CD8-positive, alpha-beta memory T cell (primary cell): Measurements from ENCODE around the gene DBP. TPM values are rescaled to one million over a fixed set of nuclear protein-coding genes. Genes with fewer than 3 reads are reported as not detected.

Source experiments
- CTCF ChIA-PET: fragments of 350-600 bp; sonication (Branson Sonifier 250); formaldehyde crosslinking; loops from one replicate; lab custom pipeline; 2021; ENCODE audit warnings: antibody characterized with exemption; lab: Charles Lee
- POLR2A ChIA-PET: fragments of 350-600 bp; sonication (Branson Sonifier 250); formaldehyde crosslinking; loops from one replicate; lab custom pipeline; 2021; ENCODE audit warnings: antibody characterized with exemption; lab: Charles Lee
- DNase-seq, 5 donors: peaks; one replicate each; pipeline versions ENCODE4 v3.0.0 to v3.0.0-alpha.2; 2020 to 2022; ENCODE audit warnings: mixed read lengths in 1 of 5
- H3K27ac ChIP-seq: one replicate; pipeline ENCODE4 v1.7.0; 2013; ENCODE audit warnings: low read depth, mild to moderate bottlenecking, low read length, moderate library complexity
- H3K27me3 ChIP-seq: 2 replicates; pipeline ENCODE4 v1.7.0; 2013; ENCODE audit warnings: low read length, mild to moderate bottlenecking; ENCODE audit not compliant: insufficient read depth, poor library complexity, severe bottlenecking
- H3K36me3 ChIP-seq: 2 replicates; pipeline ENCODE4 v1.7.0; 2013; ENCODE audit warnings: mild to moderate bottlenecking, low read length, moderate library complexity; ENCODE audit not compliant: insufficient read depth
- H3K4me1 ChIP-seq: 2 replicates; pipeline ENCODE4 v1.7.0; 2013; ENCODE audit warnings: mild to moderate bottlenecking, low read length, moderate library complexity; ENCODE audit not compliant: insufficient read depth
- H3K4me3 ChIP-seq: 2 replicates; pipeline ENCODE4 v1.7.0; 2013; ENCODE audit warnings: mild to moderate bottlenecking, low read length
- H3K9me3 ChIP-seq: 2 replicates; pipeline ENCODE4 v1.7.0; 2013; ENCODE audit warnings: mild to moderate bottlenecking, low read length
- H3K27ac Mint-ChIP-seq, 8 donors: one replicate each; pipeline ENCODE4 v1.8.0; 2020 to 2021; ENCODE audit warnings: mixed read lengths in 8 of 8, mild to moderate bottlenecking in 6 of 8, inconsistent platforms in 3 of 8, moderate library complexity in 3 of 8
- H3K27me3 Mint-ChIP-seq, 2 donors: one replicate each; pipeline ENCODE4 v1.8.0; 2020 to 2021; ENCODE audit warnings: mixed read lengths in 2 of 2, mild to moderate bottlenecking in 1 of 2, moderate library complexity in 1 of 2
- H3K36me3 Mint-ChIP-seq, 3 donors: one replicate each; pipeline ENCODE4 v1.8.0; 2020 to 2021; ENCODE audit warnings: mixed read lengths in 3 of 3, inconsistent platforms in 1 of 3, mild to moderate bottlenecking in 1 of 3
- H3K4me1 Mint-ChIP-seq, 3 donors: one replicate each; pipeline ENCODE4 v1.8.0; 2020 to 2021; ENCODE audit warnings: mixed read lengths in 3 of 3, inconsistent platforms in 1 of 3, mild to moderate bottlenecking in 1 of 3
- H3K4me3 Mint-ChIP-seq, 7 donors: one replicate each; pipeline ENCODE4 v1.8.0; 2020 to 2021; ENCODE audit warnings: mixed read lengths in 7 of 7, mild to moderate bottlenecking in 6 of 7, moderate library complexity in 4 of 7, inconsistent platforms in 2 of 7
- H3K9me3 Mint-ChIP-seq, 5 donors: one replicate each; pipeline ENCODE4 v1.8.0; 2020 to 2022; ENCODE audit warnings: mixed read lengths in 5 of 5, mild to moderate bottlenecking in 3 of 5, moderate library complexity in 2 of 5, inconsistent platforms in 1 of 5
- polyA plus RNA-seq: library from polyadenylated mRNA; unstranded; fragments of 300-500 nt; fragmentation: Illumina TruSeq; gene quantifications from one replicate; pipeline ENCODE4 v1.2.3, GENCODE V29; 2021
- total RNA-seq, 2 experiments: library from RNA; stranded (reverse); gene quantifications; one replicate each; pipeline ENCODE4 v1.2.3, GENCODE V29; 2021

DBP gene
- total and polyA plus RNA-seq, 3 experiments from 2014 or later: 10.9 to 84.1 (median 12.1) TPM

- Histone ChIP-seq H3K4me3 (no peak overlapping the region), H3K36me3 (no peaks in the 10 kb centered on the region), H3K4me1 (peaks cover 9% of the 10 kb centered on the region), H3K27me3 (no peaks in the 10 kb centered on the region), H3K27ac (no peak overlapping the region), H3K9me3 (no peaks in the 10 kb centered on the region)
- Mint-ChIP-seq H3K27ac (peak overlapping the region in 1 of 8 donors; percentile 29), H3K4me1 (peaks cover 5 to 8% (median 7%) of the 10 kb centered on the region in 3 donors), H3K36me3 (peaks cover 0 to 1% (median 0%) of the 10 kb centered on the region in 3 donors), H3K27me3 (peaks cover 0 to 1% of the 10 kb centered on the region in 2 donors), H3K4me3 (no peak overlapping the region), H3K9me3 (peaks cover 0 to 2% (median 0%) of the 10 kb centered on the region in 5 donors)
- no peak for DNase-seq
- POLR2A ChIA-PET: interaction anchor here (0.6 kb wide), 1 partner anchor 302 kb away, joined by 4 read pairs; no protein-coding TSS in a partner anchor
- CTCF ChIA-PET: no interaction called here
Measured at GRCh38 chr19:48671446-48671995, 34.3 kb upstream of the DBP start.

DNA sequence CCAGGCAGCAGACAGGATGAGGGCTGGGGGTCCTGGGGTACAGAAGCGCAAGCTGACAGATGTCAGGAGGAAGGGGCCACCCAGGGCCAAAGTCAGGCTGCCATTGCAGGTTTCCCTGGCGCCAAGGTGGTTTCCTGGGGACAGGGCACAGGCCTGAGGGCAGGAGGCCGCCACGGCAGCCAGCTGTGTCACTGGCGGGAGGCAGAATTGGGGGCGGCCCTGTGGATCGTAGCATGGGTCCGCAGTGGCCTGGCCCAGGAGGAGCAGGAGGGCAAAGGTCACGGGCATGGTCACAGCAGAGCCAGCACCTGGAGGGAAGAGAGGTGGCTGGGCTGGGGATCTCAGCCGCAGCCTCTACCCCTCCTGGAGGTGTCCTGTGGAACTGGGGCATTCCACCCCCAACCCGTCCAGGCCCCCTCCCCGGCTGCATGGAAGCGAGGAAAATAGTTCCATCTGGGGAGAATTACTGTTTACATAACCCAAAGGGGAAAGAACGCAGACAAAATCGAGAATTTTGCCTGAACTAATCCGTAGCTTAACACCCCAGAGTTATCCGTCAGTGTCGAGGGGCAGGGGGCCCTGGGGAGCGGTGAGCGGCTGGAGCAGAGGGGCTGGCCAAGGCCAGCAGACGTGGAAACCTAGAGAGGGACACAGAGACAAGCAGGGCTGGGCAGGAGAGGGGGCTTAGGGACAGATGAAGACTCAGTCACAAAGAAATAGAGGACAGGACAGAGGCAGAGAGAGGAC lies 33.7 kb upstream of the DBP start:
- DNase-seq: no peak
- Histone ChIP-seq H3K4me3 (no peak overlapping the region), H3K36me3 (no peaks in the 10 kb centered on the region), H3K27me3 (no peaks in the 10 kb centered on the region), H3K4me1 (peaks cover 9% of the 10 kb centered on the region), H3K9me3 (no peaks in the 10 kb centered on the region), H3K27ac (no peak overlapping the region)
- Mint-ChIP-seq H3K9me3 (peaks cover 0 to 2% (median 0%) of the 10 kb centered on the region in 5 donors), H3K27me3 (peaks cover 0 to 1% of the 10 kb centered on the region in 2 donors), H3K27ac (peak overlapping the region in 1 of 8 donors; percentile 29), H3K36me3 (peaks cover 0 to 1% (median 0%) of the 10 kb centered on the region in 3 donors), H3K4me1 (peaks cover 5 to 8% (median 7%) of the 10 kb centered on the region in 3 donors), H3K4me3 (no peak overlapping the region)
- CTCF ChIA-PET: no interaction called here
- POLR2A ChIA-PET: interaction anchor here (0.6 kb wide), 2 partner anchors 56 to 302 kb away, joined by 3 to 4 read pairs; no protein-coding TSS in a partner anchor

- no peaks in the 10 kb centered on the region for H3K27me3 ChIP-seq
Measured at GRCh38 chr19:48669903-48670668, 32.9 kb upstream of the DBP start.

DNA sequence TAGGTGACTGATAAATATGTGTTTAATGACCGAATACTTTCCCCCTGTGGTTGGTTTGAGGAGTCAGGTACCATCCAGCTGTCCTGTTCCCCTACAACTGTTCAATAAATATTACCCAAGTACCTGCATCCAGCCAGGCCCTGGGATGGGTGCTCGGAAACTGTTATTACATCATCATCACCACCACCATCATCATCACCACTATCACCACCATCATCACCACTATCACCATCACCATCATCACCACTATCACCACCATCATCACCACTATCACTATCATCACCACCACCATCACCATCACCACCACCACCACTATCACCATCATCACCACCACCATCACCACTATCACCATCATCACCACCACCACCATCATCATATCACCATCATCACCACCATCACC lies 31.6 kb upstream of the DBP start:
- Mint-ChIP-seq H3K4me3 (no peak overlapping the region), H3K4me1 (no peaks in the 10 kb centered on the region), H3K9me3 (peaks cover 0 to 2% (median 0%) of the 10 kb centered on the region in 5 donors), H3K36me3 (peaks cover 0 to 1% (median 0%) of the 10 kb centered on the region in 3 donors), H3K27me3 (no peaks in the 10 kb centered on the region), H3K27ac (peak overlapping the region in 3 of 8 donors; percentile 47 to 97 (median 91))
- DNase-seq: no peak
- no peaks in the 10 kb centered on the region for H3K4me1 ChIP-seq
- H3K36me3 ChIP-seq: no peaks in the 10 kb centered on the region
- no peaks in the 10 kb centered on the region for H3K27me3 ChIP-seq
- H3K9me3 ChIP-seq: no peaks in the 10 kb centered on the region
- H3K4me3 ChIP-seq: no peak overlapping the region
- ChIA-PET POLR2A (no interaction called here), CTCF (no interaction called here)
- no peak overlapping the region for H3K27ac ChIP-seq

More at GRCh38 chr19:48669903-48670668, 32.9 kb upstream of the DBP start:
- Histone ChIP-seq H3K4me3 (no peak overlapping the region), H3K4me1 (peaks cover 2% of the 10 kb centered on the region), H3K36me3 (no peaks in the 10 kb centered on the region), H3K27ac (no peak overlapping the region), H3K9me3 (no peaks in the 10 kb centered on the region)
- H3K4me1 Mint-ChIP-seq: peaks cover under 1 to 2% (median 2%) of the 10 kb centered on the region in 3 donors
- no peaks in the 10 kb centered on the region for H3K27me3 Mint-ChIP-seq
- H3K4me3 Mint-ChIP-seq: no peak overlapping the region
- CTCF ChIA-PET: no interaction called here
- peaks cover 0 to 1% (median 0%) of the 10 kb centered on the region in 3 donors for H3K36me3 Mint-ChIP-seq
- DNase-seq: no peak
- peak overlapping the region in 5 of 8 donors; percentile 5 to 94 (median 54) for H3K27ac Mint-ChIP-seq
- POLR2A ChIA-PET: interaction anchor here (0.6 kb wide), 1 partner anchor 57 kb away, joined by 3 read pairs; no protein-coding TSS in a partner anchor
- peaks cover 0 to 2% (median 0%) of the 10 kb centered on the region in 5 donors for H3K9me3 Mint-ChIP-seq

GRCh38 chr19:48668332-48668731 lies 31.2 kb upstream of the DBP start:
- Histone ChIP-seq H3K27me3 (no peaks in the 10 kb centered on the region), H3K4me1 (no peaks in the 10 kb centered on the region), H3K9me3 (no peaks in the 10 kb centered on the region), H3K4me3 (no peak overlapping the region), H3K27ac (no peak overlapping the region), H3K36me3 (no peaks in the 10 kb centered on the region)
- ChIA-PET CTCF (interaction anchor here (1.0 kb wide), 1 partner anchor 15 kb away, joined by 3 read pairs; no protein-coding TSS in a partner anchor), POLR2A (no interaction called here)
- H3K4me3 Mint-ChIP-seq: no peak overlapping the region
- H3K27ac Mint-ChIP-seq: peak overlapping the region in 1 of 8 donors; percentile 97
- H3K9me3 Mint-ChIP-seq: peaks cover 0 to 2% (median 0%) of the 10 kb centered on the region in 5 donors
- no peaks in the 10 kb centered on the region for H3K4me1 Mint-ChIP-seq
- DNase-seq: no peak
- no peaks in the 10 kb centered on the region for H3K27me3 Mint-ChIP-seq
- H3K36me3 Mint-ChIP-seq: peaks cover 0 to 1% (median 0%) of the 10 kb centered on the region in 3 donors

- Mint-ChIP-seq H3K27me3 (peaks cover 0 to 2% of the 10 kb centered on the region in 2 donors), H3K27ac (peak overlapping the region in 1 of 8 donors; percentile 5), H3K4me3 (no peak overlapping the region), H3K9me3 (peaks cover 0 to 2% (median 0%) of the 10 kb centered on the region in 5 donors), H3K4me1 (peaks cover 5 to 6% (median 6%) of the 10 kb centered on the region in 3 donors), H3K36me3 (peaks cover 0 to 1% (median 0%) of the 10 kb centered on the region in 3 donors)
- ChIA-PET POLR2A (interaction anchor here (0.6 kb wide), 2 partner anchors 13 to 556 kb away, joined by 3 to 4 read pairs; no protein-coding TSS in a partner anchor), CTCF (interaction anchor here (1.2 kb wide), 1 partner anchor 9 kb away, joined by 3 read pairs; no protein-coding TSS in a partner anchor)
- no peak overlapping the region for H3K4me3 ChIP-seq
- H3K36me3 ChIP-seq: no peaks in the 10 kb centered on the region
- H3K27me3 ChIP-seq: no peaks in the 10 kb centered on the region
- peaks cover 8% of the 10 kb centered on the region for H3K4me1 ChIP-seq
- H3K27ac ChIP-seq: no peak overlapping the region
- no peak for DNase-seq
- H3K9me3 ChIP-seq: no peaks in the 10 kb centered on the region
Measured at GRCh38 chr19:48665786-48666185, 28.6 kb upstream of the DBP start.

- no peaks in the 10 kb centered on the region for H3K9me3 ChIP-seq
- no peaks in the 10 kb centered on the region for H3K36me3 Mint-ChIP-seq
Measured at GRCh38 chr19:48664476-48664875, 27.3 kb upstream of the DBP start.

More at GRCh38 chr19:48664476-48664875, 27.3 kb upstream of the DBP start:
- H3K9me3 Mint-ChIP-seq: no peaks in the 10 kb centered on the region
- Histone ChIP-seq H3K27ac (no peak overlapping the region), H3K36me3 (no peaks in the 10 kb centered on the region), H3K4me1 (peaks cover 10% of the 10 kb centered on the region), H3K27me3 (no peaks in the 10 kb centered on the region), H3K4me3 (no peak overlapping the region)
- no peak overlapping the region for H3K4me3 Mint-ChIP-seq
- ChIA-PET CTCF (no interaction called here), POLR2A (no interaction called here)
- H3K27me3 Mint-ChIP-seq: peaks cover 0 to 2% of the 10 kb centered on the region in 2 donors
- H3K27ac Mint-ChIP-seq: no peak overlapping the region
- H3K4me1 Mint-ChIP-seq: peaks cover 7 to 9% (median 9%) of the 10 kb centered on the region in 3 donors
- no peak for DNase-seq
